MCF 10A (cell line): ENCODE measurements around the gene DCAF5. TPM values are rescaled to one million over a fixed set of nuclear protein-coding genes. Genes with fewer than 3 reads are reported as not detected.
A peak's percentile ranks its signal among the peaks of the same experiment; 100 is the strongest.
"Not testable (repeated sequence)": the region's sequence is repeated elsewhere in the genome, so short reads cannot be mapped to it uniquely, and the experiment has no call there.

ENCODE experiments used
- BruUV-seq: library from RNA; stranded (reverse); fragments of 400-500 nt; replicated peaks from 2 replicates; lab custom pipeline; 2021; lab: Mats Ljungman, UMichigan
- CTCF ChIA-PET: fragments of 300-600 bp; sonication (Branson Sonifier 250); formaldehyde crosslinking; extraction: SDS; loops from one replicate; lab custom pipeline; 2021; ENCODE audit warnings: antibody characterized with exemption, inconsistent platforms; lab: Yijun Ruan, JAX
- POLR2A ChIA-PET: fragments of 300-600, 350-650 bp; sonication (Branson Sonifier 250); formaldehyde crosslinking; extraction: SDS; loops from one replicate; lab custom pipeline; 2020; ENCODE audit warnings: antibody characterized with exemption, inconsistent platforms; lab: Yijun Ruan, JAX
- DNase-seq: peaks from one replicate; pipeline ENCODE4 v3.0.0-alpha.2; 2018; ENCODE audit not compliant: unreplicated experiment
- H3K27ac Mint-ChIP-seq: one replicate; pipeline ENCODE4 v1.8.0; 2022; ENCODE audit warnings: mild to moderate bottlenecking, low read depth, mixed read lengths; ENCODE audit not compliant: unreplicated experiment
- H3K27me3 Mint-ChIP-seq: one replicate; pipeline ENCODE4 v1.8.0; 2022; ENCODE audit warnings: mixed read lengths; ENCODE audit not compliant: insufficient read depth, unreplicated experiment
- H3K36me3 Mint-ChIP-seq: one replicate; pipeline ENCODE4 v1.8.0; 2022; ENCODE audit warnings: mild to moderate bottlenecking, moderate library complexity, mixed read lengths; ENCODE audit not compliant: insufficient read depth, unreplicated experiment
- H3K4me1 Mint-ChIP-seq: one replicate; pipeline ENCODE4 v1.8.0; 2022; ENCODE audit warnings: mixed read lengths; ENCODE audit not compliant: insufficient read depth, unreplicated experiment
- H3K4me3 Mint-ChIP-seq: one replicate; pipeline ENCODE4 v1.8.0; 2022; ENCODE audit warnings: mild to moderate bottlenecking, moderate library complexity, mixed read lengths; ENCODE audit not compliant: unreplicated experiment
- H3K9me3 Mint-ChIP-seq: one replicate; pipeline ENCODE4 v1.8.0; 2022; ENCODE audit warnings: mixed read lengths; ENCODE audit not compliant: unreplicated experiment
- CTCF ChIP-seq: fragments of 200-600 bp; IDR thresholded peaks from one replicate; pipeline ENCODE4 v1.8.0; 2022; ENCODE audit warnings: antibody characterized with exemption, mild to moderate bottlenecking; ENCODE audit not compliant: unreplicated experiment
- intact Hi-C: fragments of 100-400 bp; cut with micrococcal nuclease; formaldehyde crosslinking; loops from 2 replicates; pipeline ENCODE4 v1.14.1; 2022
- total RNA-seq: library from RNA; stranded (reverse); gene quantifications from 2 replicates; pipeline ENCODE4 v1.2.3, GENCODE V29; 2022

DCAF5 gene
- total RNA-seq, 1 experiment from 2014 or later, result 37.7 TPM

DNA sequence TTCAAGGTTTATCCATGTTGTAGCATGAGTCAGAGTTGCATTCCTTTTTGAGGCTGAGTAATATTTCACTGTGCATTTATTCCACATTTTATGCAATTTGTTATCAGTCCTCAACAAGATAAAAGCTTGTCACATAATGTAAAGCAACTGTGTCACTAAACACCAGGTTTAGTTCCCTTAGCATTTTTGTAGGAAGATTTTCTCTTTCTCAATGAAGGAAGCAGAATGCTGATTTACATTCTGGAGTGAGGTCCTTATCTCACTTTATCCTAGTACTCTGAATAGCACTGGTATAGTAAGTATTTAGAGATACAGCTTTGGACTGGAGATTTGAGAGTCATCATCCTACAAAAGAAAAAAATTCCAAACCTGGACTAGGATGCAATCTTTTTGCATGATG lies 28.6 kb upstream of the DCAF5 start:
- intact Hi-C loops, result no loop called here
- no peak for TF ChIP-seq CTCF
- POLR2A ChIA-PET, result interaction anchor here (0.7 to 3.1 kb wide), 3 partner anchors 10 to 234 kb away, joined by 3 to 14 read pairs (median 4); partner anchors contain the start of gene EXD2
- no peaks in the 10 kb centered on the region for H3K27me3 Mint-ChIP-seq
- no peaks in the 10 kb centered on the region for H3K4me1 Mint-ChIP-seq
- no peak for DNase-seq
- no peaks in the 10 kb centered on the region for H3K36me3 Mint-ChIP-seq
- H3K27ac Mint-ChIP-seq, result no peak overlapping the region
- CTCF ChIA-PET, result no interaction called here
- H3K4me3 Mint-ChIP-seq, result no peak overlapping the region
- BruUV-seq, result no TSS peak
- no peaks in the 10 kb centered on the region for H3K9me3 Mint-ChIP-seq

GRCh38 chr14:69175130-69175529 lies 22.2 kb upstream of the DCAF5 start:
- no peaks in the 10 kb centered on the region for H3K4me1 Mint-ChIP-seq
- POLR2A ChIA-PET, result interaction anchor here (0.7 kb wide), 1 partner anchor 11 kb away, joined by 3 read pairs; no protein-coding TSS in a partner anchor
- CTCF ChIA-PET, result no interaction called here
- intact Hi-C loops, result no loop called here
- H3K27ac Mint-ChIP-seq, result no peak overlapping the region
- no peaks in the 10 kb centered on the region for H3K9me3 Mint-ChIP-seq
- H3K4me3 Mint-ChIP-seq, result no peak overlapping the region
- no TSS peak for BruUV-seq
- TF ChIP-seq CTCF, result no peak
- H3K36me3 Mint-ChIP-seq, result no peaks in the 10 kb centered on the region
- no peaks in the 10 kb centered on the region for H3K27me3 Mint-ChIP-seq
- DNase-seq, result no peak

DNA sequence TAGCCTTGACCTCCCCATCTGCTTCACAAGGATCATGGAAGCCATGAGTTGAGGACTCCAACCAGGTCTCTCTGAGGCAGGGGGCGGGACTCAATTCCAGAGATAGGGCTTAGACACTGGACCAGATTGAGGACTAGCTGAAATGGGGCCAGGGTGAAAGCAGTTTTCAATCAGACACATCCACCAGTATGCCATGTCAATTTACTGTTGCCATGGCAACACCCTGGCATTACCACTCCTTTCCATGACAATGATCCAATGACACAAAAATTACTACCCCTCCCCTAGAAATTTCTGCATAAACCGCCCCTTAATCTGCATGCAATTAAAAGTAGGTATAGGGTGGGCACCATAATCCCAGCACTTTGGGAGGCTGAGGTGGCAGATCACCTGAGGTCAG lies 18.6 kb upstream of the DCAF5 start:
- Mint-ChIP-seq H3K9me3 (no peaks in the 10 kb centered on the region), H3K4me3 (no peak overlapping the region), H3K4me1 (no peaks in the 10 kb centered on the region), H3K36me3 (no peaks in the 10 kb centered on the region), H3K27me3 (no peaks in the 10 kb centered on the region), H3K27ac (no peak overlapping the region)
- BruUV-seq, result no TSS peak
- ChIA-PET CTCF (no interaction called here), POLR2A (interaction anchor here (0.6 to 1.7 kb wide), 2 partner anchors 14 to 20 kb away, joined by 3 to 6 read pairs; partner anchors contain the start of gene EXD2)
- intact Hi-C loops, result no loop called here
- no peak for DNase-seq
- TF ChIP-seq CTCF, result no peak

DNA sequence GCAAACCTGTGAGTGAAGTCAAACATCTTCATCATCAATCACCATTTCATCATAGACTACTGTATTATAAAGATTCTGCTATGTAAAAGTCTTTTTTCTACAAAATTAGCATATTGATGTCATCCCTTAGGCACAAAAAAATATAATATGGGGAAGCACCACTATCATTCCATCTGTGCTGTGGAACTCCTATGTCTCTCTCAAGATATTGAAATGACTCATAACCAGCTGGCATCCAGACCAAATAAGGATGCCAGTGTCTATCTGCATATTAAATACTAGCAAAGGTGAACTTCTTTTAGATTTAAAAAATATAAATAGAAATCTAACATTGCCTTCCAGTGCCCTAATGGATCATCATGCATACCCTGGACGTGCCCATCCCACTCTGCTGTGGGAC lies 17.9 kb upstream of the DCAF5 start:
- Mint-ChIP-seq H3K36me3 (no peaks in the 10 kb centered on the region), H3K27me3 (no peaks in the 10 kb centered on the region), H3K4me1 (no peaks in the 10 kb centered on the region), H3K9me3 (no peaks in the 10 kb centered on the region), H3K4me3 (no peak overlapping the region), H3K27ac (no peak overlapping the region)
- BruUV-seq, result no TSS peak
- CTCF ChIA-PET, result interaction anchor here (1.0 kb wide), 1 partner anchor 18 kb away, joined by 3 read pairs; the partner anchor contains the start of gene DCAF5
- peak; percentile 18 for DNase-seq
- intact Hi-C loops, result no loop called here
- POLR2A ChIA-PET, result interaction anchor here (0.6 to 1.6 kb wide), 3 partner anchors 17 to 404 kb away, joined by 3 to 4 read pairs (median 3); partner anchors contain the start of gene CCDC177
- no peak for TF ChIP-seq CTCF

- H3K27me3 Mint-ChIP-seq, result peaks cover 36% of the 10 kb centered on the region
- H3K27ac Mint-ChIP-seq, CTCF ChIA-PET, intact Hi-C loops, BruUV-seq, H3K4me3 Mint-ChIP-seq, H3K4me1 Mint-ChIP-seq, DNase-seq, POLR2A ChIA-PET, H3K36me3 Mint-ChIP-seq, H3K9me3 Mint-ChIP-seq: not testable (repeated sequence)
These were observed 12.9 kb upstream of the DCAF5 start for GRCh38 chr14:69165787-69166186.
